ENCODE measurements around the gene GALR2.
"Not testable (repeated sequence)": the region's sequence is repeated elsewhere in the genome, so short reads cannot be mapped to it uniquely, and the experiment has no call there.

Gene GALR2, protein sequence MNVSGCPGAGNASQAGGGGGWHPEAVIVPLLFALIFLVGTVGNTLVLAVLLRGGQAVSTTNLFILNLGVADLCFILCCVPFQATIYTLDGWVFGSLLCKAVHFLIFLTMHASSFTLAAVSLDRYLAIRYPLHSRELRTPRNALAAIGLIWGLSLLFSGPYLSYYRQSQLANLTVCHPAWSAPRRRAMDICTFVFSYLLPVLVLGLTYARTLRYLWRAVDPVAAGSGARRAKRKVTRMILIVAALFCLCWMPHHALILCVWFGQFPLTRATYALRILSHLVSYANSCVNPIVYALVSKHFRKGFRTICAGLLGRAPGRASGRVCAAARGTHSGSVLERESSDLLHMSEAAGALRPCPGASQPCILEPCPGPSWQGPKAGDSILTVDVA

DNA sequence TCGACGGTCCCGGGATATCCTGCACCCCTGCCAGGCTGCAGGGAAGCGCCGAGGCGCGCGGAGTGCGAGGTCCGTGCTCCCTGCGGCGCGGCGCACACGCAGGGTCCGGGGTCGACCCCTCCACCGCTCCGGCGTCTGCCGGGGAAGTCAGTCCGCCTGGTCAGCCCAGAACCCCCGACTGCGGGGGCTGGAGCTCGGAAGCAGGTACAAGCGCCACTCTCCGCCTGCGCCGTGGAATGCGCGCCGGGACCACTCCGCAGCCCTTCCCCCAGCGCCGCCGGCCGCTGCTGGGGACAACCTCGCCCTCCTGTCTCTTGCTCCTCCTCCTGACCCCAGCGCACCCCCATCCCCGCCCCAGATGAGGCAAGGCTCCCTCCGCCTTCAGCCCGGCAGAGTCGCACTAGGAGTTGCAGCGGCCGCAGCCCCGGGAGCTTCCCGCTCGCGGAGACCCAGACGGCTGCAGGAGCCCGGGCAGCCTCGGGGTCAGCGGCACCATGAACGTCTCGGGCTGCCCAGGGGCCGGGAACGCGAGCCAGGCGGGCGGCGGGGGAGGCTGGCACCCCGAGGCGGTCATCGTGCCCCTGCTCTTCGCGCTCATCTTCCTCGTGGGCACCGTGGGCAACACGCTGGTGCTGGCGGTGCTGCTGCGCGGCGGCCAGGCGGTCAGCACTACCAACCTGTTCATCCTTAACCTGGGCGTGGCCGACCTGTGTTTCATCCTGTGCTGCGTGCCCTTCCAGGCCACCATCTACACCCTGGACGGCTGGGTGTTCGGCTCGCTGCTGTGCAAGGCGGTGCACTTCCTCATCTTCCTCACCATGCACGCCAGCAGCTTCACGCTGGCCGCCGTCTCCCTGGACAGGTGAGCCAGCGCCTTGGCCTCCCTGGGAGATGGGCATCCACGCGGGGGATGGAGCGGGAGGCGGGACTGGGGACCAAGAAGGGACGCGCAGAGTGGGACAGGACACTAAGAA lies at the start of gene GALR2:
GALR2 (plus strand) TSS at position 392 of the 974 bp plus-strand sequence; CDS start at position 495, 103 bp downstream.
- DNase-seq (ENCODE audit: low spot score): no peak

DNA sequence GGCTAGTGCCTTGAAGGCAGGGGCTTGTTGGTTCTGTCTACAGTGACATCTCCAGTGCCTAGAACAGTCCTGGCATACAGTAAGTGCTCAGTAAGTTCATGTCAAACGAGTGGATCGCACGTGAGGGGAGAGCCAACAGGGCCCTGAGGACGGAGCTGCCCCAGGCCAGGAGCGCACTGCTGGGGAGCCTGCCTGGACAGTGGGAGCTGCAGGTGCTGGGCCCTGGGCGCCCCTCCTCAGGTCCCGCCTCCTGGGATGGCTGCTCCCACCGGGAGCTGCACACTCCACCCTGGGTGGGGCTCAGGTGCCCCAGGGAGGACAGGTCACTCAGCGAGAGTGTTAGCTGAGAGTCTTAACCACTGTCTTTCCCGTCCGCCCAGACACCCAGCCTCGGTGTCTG lies 49.3 kb upstream of the GALR2 start:
- no peak for DNase-seq (ENCODE audit: low spot score)

DNA sequence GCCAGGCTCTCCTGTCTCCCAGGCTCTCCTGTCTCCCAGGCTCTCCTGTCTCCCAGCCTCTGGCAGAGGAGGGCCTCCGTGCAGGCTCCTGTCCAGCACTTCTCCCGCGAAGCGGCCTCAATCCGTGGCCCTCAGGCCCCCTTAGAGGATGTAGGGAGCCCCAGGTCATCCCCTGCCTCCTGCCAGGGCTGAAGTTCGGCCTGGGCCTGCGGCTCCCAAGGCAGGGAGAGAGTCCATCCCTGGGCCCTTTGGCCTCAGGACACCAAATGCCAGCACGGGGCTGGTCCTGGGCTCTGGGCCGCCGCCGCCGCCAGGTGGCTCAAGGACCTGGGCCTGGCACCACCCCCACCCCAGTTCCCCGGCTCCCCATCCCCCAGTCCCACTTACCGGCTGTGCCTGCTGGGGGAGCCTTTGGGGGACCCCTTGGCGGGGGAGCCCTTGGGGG lies 47.8 kb upstream of the GALR2 start:
- no peak for DNase-seq (ENCODE audit: low spot score)

DNA sequence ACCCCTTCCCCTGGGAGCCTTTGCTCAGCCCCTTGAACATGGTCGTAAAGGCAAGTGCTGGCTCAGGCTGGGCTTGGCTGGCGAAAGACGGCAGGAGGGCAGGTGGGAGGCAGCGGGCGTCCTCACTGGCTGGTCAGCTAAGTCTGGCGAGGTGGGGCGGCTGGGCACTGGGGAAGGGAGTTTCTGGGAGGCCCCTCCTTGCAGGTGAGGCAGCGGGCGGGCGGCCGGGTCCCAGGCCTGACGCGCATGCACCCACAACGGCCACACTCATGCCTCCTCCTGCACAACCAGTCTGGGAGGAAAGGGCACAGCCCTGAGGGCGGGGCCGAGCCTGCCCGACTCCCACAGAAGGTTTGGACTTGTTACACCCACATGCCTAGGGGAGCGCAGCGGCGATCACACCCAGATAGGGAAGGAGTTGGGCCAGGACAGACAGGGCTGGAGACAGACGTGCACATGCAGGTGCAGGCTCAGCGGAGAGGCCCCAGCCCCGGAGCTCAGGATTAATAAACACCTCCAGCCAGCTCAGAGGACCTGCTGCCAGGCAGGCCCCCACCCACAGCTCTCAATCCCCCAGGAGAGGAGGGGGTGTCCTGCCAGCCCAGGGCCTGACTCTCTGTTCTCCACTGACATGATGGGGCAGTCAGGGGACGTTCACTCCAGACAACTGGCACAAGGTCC lies 47.3 kb upstream of the GALR2 start, which contains the start of gene EVPL:
EVPL (minus strand) TSS at position 148 of the 681 bp plus-strand sequence; CDS start at position 40, 108 bp downstream.
- DNase-seq (ENCODE audit: low spot score): peak; percentile 75

DNA sequence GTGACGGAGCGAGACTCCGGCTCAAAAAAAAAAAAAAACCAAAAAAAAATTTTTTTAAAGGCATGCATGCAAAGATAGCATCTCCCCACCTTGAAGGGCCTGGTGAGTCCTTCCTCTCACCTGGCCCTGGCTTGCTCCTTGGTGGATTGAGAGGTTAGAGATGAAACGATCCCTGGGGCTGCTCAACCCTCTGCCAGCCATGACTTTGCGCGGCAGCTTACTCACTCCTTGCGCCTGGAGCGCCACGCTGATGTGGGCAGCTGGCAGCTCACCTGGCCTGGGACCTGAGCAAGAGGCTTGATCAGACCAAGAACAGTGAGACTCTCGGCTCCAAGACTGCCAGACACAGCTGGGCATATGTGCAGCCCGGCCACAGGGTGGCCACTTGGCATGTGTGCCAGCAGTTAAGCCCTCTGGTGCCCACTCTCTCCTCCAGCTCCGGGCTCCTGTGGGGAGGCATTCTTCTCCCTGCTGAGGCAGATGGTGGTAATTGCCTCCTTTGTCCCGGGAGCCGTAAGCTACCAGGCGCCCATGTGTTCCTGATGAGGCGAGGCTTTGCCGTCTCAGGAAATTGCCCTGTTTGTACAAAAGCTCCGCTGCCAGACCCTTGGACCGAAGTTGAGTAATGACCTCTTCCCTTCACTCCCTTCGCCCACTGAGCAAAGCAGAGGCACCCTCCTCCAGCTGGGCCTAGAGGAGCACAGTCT lies 42.4 kb upstream of the GALR2 start:
- DNase-seq (ENCODE audit: low spot score): no peak

DNA sequence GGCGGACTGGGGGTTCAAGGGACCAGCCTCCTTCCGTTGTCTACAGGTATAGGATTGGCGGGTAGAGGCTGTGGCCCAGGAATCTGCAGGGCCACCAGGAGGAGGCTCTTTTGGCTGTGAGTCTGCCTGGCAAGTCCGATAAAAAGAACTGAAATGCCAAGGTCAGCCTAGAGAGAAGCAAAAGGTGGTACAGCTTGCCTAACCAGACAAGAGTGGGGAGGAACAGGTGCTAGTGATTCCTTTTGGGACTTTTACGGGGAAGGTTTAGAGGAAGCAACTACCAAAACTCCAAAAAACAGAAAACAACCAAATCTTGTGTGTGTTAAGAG lies 41.8 kb upstream of the GALR2 start:
- no peak for DNase-seq (ENCODE audit: low spot score)

DNA sequence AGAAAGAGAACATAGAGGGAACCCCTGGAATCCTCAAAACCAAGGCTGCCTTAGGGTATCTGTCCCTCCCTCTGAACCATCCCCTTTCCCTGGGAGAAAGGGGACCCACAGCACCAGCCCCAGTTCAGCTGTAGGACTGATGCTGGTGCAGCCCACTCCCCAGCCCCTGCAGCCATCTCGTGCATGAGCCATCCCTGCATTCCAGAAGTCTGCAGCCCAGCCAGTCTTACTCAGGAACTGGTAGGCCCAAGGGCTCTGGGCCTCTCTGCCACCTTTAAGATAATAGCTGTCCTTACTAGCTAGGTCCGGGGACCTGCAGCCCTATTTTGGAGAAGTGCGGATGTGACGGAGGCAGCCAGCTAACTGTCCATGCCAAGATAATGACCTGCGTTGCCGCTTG lies 41.4 kb upstream of the GALR2 start:
- no peak for DNase-seq (ENCODE audit: low spot score)

DNA sequence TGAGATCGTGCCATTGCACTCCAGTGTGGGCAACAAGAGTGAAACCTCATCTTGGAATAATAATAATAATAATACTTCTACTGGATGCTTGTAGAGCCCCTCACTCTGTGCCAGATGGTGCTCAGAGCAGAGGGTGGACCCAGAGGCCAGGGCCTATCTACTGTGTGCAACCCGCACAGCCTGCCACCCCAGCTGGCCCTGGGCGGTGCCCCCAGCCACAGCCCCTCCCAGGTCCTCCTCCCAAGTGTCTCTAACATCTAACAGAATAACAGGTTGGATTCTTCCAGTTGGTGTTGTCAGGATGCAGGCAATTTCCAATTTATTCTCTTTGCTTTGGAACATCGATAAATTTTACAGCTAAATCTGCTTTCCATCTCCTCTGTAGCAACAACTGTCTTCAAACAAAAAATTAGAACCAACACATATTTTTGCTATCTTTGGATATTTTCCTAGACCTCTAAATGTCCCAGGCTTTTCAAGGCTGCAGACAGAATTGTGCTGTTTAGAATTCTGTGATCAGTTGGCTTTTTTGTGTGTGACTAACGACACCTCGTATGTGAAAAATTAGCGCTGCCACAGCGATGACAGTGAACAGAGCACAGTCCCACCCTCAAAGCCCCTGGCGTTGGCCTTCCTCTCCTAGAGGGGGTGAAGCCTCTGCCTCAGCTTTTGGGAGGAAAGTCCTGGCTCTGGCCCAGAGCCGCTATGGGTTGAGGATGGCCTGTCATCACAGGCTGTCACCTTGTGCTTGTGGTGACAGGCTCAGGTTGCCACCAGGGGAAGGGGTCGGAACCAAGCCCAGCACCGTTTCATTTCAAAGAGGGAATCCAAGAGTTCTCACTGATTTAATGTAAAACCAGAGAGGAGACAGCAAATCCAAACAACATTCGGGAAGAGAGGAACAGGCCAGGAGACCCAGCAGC lies 39.9 kb upstream of the GALR2 start:
- peak; percentile 92 for DNase-seq (ENCODE audit: low spot score)

DNA sequence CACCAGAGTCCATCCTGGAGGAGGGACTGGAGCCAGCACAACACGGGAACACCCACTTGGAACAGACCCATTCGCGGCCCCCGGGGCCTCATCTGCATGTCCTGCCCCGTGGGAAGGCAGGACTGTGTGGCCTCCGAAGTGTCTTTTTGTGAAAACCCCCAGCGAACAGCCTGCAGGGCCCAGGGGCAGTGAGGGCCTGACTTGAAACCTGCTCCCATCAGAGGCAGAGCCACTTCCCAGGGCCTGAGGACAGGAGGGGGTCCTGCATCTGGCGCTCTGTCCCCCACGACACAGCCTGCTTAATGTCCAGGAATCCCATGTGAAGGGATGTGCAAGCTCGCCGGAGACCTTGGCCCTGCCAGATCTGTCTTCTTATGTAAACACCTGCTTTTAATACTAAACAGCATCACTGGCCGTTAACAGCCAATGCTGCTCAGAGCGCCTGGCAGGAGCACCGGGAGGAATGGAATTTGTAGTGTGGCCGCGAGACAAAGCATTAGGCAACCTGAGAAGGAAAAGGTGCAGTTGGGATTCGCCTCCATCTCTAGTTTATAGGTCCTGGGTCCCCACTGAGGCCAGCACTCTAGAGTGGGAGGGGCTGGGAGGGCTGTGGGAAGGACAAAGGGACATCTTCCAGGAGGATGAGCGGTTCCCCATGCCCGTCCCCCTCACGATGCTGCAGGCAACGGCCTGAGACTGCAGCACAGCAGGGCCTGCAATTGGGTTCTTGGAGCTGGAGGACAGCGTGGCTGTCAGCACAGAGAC lies 37.9 kb upstream of the GALR2 start:
- DNase-seq (ENCODE audit: low spot score): no peak

DNA sequence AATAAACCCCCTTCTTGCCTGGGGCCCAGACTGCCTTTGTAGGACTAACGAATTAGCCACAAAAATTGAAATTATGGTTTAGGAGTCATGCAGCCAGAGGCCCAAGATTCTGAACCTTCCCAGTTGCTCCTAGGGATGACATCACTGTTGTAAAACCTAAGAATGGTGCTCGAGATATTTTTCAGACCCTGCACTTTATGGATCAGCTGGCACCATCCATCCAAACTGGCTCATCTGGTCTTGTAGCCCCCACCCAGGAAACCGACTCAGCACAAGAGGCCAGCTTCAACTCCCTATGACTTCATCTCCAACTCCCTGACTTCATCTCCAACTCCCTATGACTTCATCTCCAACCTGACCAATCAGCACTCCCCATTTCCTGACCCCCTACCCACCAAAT lies 36.5 kb upstream of the GALR2 start:
- no peak for DNase-seq (ENCODE audit: low spot score)

DNA sequence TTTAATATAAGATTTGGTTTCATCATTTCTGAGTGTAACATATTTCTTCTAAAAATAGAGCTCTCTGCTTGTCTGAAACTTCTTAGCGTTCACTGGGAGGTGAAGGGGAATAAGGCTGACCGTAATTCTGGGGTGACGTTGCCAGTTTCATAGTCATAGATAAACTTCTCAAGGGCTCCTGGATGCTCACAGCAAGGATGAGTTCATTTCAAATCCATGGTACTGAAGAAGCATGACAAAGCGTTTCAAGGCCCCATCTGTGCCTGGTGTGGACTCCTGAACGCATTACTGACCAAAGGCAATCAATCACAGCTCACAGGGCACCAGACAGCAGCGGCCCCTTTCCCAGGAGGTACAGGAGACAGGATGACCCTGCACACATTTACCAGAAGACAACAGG lies 35.5 kb upstream of the GALR2 start:
- DNase-seq (ENCODE audit: low spot score): no peak

DNA sequence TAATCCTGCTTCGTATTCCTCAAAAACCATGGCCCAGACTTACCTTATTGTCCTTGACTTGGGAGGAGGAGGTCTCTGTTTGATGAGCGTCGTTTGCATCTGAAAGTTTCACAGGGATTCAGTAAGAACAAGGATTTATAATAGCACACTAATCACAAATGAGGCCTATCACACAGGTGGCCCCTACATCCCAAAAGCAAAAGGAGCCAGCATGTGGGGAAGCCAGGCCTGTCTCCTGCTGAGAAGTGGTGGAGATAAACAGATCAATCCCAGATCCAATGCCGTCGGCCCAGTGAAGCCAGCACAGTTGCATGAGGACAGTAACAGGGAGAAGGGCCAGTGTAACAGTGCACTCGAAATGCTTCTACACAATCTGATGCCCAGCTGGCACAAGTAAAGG lies 34.2 kb upstream of the GALR2 start:
- no peak for DNase-seq (ENCODE audit: low spot score)

DNA sequence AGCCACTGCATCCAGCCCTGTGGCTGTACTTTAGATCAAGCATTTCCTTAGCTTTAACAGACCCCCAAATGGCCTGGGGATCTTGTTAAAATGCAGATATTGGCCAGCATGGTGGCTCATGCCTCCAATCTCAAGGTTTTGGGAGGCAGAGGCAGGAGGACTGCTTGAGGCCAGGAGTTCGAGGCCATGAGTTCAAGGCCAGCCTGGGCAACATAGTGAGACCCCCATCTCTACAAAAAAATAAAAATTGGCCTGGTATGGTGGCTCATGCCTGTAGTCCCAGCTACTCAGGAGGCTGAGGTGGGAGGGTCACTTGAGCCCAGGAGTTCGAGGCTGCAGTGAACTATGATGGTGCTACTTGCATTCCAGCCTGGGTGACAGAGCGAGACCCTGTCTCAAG lies 31.7 kb upstream of the GALR2 start:
- DNase-seq (ENCODE audit: low spot score): not testable (repeated sequence)

DNA sequence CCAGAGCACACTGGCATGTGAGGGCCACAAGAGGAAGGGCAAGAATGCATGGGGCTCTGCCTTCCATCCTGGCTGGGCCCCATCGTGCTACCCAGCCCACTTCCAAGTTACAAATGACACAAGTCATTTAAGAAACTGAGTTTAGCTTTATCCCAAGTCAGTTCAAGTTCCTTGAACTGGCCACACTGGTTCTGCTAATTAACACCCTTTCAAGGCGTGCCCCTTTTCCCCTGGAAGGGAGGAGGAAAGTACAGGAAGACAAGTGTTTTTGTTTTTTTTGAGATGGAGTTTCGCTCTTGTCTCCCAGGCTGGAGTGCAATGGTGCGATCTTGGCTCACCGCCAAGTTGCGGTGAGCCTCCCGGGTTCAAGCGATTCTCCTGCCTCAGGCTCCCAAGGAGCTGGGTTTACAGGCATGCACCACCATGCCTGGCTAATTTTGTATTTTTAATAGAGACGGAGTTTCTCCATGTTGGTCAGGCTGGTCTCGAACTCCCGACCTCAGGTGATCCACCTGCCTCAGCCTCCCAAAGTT lies 30.0 kb upstream of the GALR2 start:
- DNase-seq (ENCODE audit: low spot score): not testable (repeated sequence)

DNA sequence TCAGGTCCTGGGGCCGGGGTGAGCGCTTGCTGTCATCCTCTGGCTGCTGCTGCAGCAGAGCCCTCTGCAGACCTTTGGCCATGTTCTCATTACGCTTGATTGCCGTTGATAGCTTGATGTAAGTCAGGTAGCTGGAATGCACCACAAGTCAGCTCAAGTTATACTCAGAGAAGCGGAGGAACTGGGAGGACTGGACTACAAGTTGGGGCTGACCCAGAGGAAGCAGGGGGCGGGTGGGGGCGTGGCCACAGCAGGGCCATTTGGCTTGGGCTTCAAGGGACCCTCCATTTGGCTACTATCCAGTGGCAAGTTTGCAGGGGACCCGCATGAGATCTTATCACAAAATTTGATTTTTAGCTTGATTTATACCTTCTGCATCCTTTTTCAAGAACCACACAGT lies 28.5 kb upstream of the GALR2 start:
- DNase-seq (ENCODE audit: low spot score): no peak

DNA sequence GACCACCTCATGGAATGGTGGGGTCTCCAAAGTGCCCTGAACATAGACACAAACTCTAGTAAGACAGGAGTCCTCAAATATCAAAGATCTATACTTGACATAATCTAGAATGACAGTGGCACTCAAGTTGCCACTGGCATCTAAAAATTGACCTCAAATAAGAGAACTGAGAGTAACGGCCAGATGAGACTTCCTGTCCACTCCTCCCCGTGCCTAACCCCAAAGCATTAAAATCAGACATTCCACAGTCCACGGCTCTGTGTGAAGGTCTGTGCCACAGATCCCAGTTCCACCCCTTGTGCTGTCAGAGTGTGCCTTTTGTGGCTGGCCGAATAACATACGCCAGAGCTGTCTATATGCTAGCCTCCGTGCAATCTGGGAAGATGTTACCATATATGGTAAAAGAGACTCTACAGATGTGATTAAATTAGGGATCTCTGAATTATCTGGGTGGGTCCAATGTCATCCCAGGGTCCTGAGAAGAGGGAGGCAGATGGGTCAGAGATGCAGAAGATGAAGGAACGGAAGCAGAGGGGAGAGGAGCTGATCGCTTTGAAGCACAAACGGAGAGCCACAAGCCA lies 26.5 kb upstream of the GALR2 start:
- DNase-seq (ENCODE audit: low spot score): no peak

DNA sequence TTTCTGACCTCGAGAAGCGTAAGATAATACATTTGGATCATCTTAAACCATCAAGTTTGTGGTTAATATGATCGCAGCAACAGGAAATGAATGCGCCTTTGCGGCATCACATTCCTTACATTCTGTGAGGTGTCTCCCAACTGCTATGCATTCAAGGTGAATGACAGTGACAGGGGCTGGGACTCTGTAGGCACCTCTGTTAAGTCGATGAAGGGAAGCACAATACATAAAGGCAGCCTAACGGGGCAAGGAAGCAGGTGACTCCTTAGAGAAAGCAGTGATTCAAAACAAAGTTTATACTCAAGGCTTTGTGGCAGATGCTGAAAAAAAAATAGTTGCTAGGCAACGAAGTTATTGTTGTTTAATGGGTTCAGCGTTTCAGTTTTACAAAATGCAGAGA lies 25.9 kb upstream of the GALR2 start:
- DNase-seq (ENCODE audit: low spot score): no peak

DNA sequence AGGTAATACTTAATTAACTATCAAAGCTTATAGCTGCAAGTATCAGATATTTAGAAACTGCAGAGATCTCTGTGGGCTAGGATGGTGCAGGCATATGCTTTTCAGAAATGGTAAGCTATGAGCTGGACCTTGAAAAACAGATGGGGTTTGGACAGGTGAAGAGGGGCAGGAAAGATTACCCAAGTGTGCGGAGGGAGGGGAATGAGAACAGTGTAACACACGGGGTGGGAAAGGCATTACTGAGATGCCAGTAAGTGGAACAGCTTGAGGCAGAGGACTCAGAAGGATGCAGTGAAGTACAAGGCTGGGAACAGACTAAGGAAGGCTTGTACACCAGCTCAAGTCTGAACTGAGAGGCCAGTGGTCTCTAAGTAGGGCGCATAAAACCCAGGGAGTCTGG lies 25.3 kb upstream of the GALR2 start:
- no peak for DNase-seq (ENCODE audit: low spot score)

DNA sequence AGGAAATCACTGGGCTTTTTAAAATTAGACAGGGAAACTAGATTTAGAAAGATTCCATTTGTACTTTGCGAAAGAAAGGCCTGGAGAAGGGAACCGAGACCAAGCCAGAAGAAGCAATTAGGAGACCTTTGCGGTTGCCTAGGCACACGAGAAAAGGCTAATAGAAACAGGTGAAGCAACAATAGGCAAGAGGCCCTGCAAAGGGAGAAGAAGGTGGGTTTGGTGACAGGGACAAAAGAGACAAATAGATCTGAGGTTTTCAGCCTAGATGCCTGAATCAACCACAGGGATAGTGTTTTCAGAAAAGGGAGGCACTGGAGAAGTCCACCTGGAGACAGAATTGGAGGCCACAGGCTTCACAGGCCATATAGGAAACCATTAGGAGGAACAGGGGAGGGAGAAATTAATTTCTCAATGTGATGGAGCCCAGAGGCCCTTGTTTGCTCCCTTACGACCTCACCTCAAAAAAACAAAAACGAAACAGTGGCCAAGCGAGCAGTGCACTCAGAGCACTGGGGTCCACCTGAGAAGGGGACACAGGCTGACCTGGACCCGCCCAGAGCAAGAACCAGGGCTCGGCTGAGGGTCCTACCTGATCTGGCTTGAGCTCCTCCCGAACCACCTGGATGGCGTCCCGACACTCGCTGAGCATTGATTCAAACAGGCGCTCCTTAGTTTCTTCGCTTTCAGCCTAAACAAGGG lies 24.6 kb upstream of the GALR2 start:
- no peak for DNase-seq (ENCODE audit: low spot score)
